Measurements from ENCODE around the gene HOXB5.

Gene HOXB5

GRCh38 chr17:48541577-48542113, 51.9 kb downstream of the HOXB5 start (continued):
- TF ChIP-seq REST (tag by site-specific recombination; IDR thresholded peaks at IDR 0.05): peak; percentile 51; the same call in 1 of the 2 replicates
